B cell (primary cell): ENCODE measurements around the gene FCER1G. TPM values are rescaled to one million over a fixed set of nuclear protein-coding genes. Genes with fewer than 3 reads are reported as not detected.
A peak's percentile ranks its signal among the peaks of the same experiment; 100 is the strongest.

Source experiments
- ATAC-seq: fragments of 200-7000 bp; cut with Tn5 transposase; one replicate; pipeline ENCODE4 v1.10.0; 2021; ENCODE audit warnings: low read depth, mild to moderate bottlenecking, moderate number of reproducible peaks, moderate library complexity
- CTCF ChIA-PET: fragments of 350-600 bp; sonication (Branson Sonifier 250); formaldehyde crosslinking; loops from one replicate; lab custom pipeline; 2021; ENCODE audit warnings: antibody characterized with exemption, inconsistent platforms; lab: Charles Lee
- POLR2A ChIA-PET: fragments of 350-600 bp; sonication (Branson Sonifier 250); formaldehyde crosslinking; loops from one replicate; lab custom pipeline; 2021; ENCODE audit warnings: antibody characterized with exemption; lab: Charles Lee
- DNase-seq: peaks from one replicate; pipeline ENCODE4 v3.0.0; 2013
- H2AFZ ChIP-seq: 2 replicates; pipeline ENCODE4 v1.6.1; 2012; ENCODE audit warnings: mild to moderate bottlenecking, low read depth, low read length; ENCODE audit not compliant: insufficient read depth, poor library complexity, severe bottlenecking
- H3K27ac ChIP-seq, 2 donors: 1 replicate in 1 of 2; 2 replicates in 1 of 2; pipeline ENCODE4 v1.5.1; 2012 to 2013; ENCODE audit warnings: low read length in 2 of 2, mild to moderate bottlenecking in 2 of 2, moderate library complexity in 1 of 2
- H3K27me3 ChIP-seq, 4 experiments: fragments of 200-600 bp in 1 of 4; sonication (generic) in 1 of 4; replicated peaks in 1 of 4; 1 replicate in 2 of 4; 2 replicates in 2 of 4; pipeline versions ENCODE4 v1.6.1 to v1.7.0; 2013 to 2016; ENCODE audit warnings: low read length in 3 of 4, mild to moderate bottlenecking in 2 of 4, mixed read lengths in 1 of 4, moderate library complexity in 1 of 4; ENCODE audit not compliant: insufficient read depth in 4 of 4, control insufficient read depth in 3 of 4; ENCODE audit errors: control extremely low read depth in 1 of 4
- H3K36me3 ChIP-seq, 2 experiments: replicated peaks in 1 of 2; 1 replicate in 1 of 2; 2 replicates in 1 of 2; pipeline versions ENCODE4 v1.6.1 to v1.7.1; 2013; ENCODE audit warnings: low read length in 1 of 2; ENCODE audit not compliant: insufficient read depth in 2 of 2, control insufficient read depth in 1 of 2; ENCODE audit errors: control extremely low read depth in 1 of 2, extremely low read depth in 1 of 2
- H3K4me1 ChIP-seq, 2 donors: fragments of 200-600 bp in 1 of 2; sonication (generic) in 1 of 2; 1 replicate in 1 of 2; 2 replicates in 1 of 2; pipeline versions ENCODE4 v1.5.1 to v1.6.1; 2013 to 2017; ENCODE audit warnings: low read length in 2 of 2; ENCODE audit not compliant: control insufficient read depth in 2 of 2, insufficient read depth in 2 of 2
- H3K4me2 ChIP-seq: replicated peaks from 2 replicates; pipeline ENCODE3; 2012; ENCODE audit warnings: mild to moderate bottlenecking, low read depth, low read length; ENCODE audit not compliant: poor library complexity, severe bottlenecking
- H3K4me3 ChIP-seq, 5 experiments: fragments of 200-600 bp in 1 of 5; sonication (generic) in 1 of 5; 1 replicate in 3 of 5; 2 replicates in 2 of 5; pipeline versions ENCODE4 v1.5.1 to v1.7.0; 2011 to 2016; ENCODE audit warnings: low read length in 4 of 5, mild to moderate bottlenecking in 4 of 5, low read depth in 2 of 5, control low read depth in 1 of 5, moderate library complexity in 1 of 5; ENCODE audit not compliant: insufficient read depth in 1 of 5; ENCODE audit errors: control extremely low read depth in 1 of 5, extremely low read depth in 1 of 5
- H3K79me2 ChIP-seq: fragments of 200-600 bp; sonication (generic); one replicate; pipeline ENCODE4 v1.6.0; 2016; ENCODE audit warnings: low read length; ENCODE audit not compliant: control insufficient read depth, insufficient read depth
- H3K9ac ChIP-seq: fragments of 200-600 bp; sonication (generic); 2 replicates; pipeline ENCODE4 v1.6.1; 2017; ENCODE audit warnings: mild to moderate bottlenecking, low read length, moderate library complexity
- H3K9me3 ChIP-seq, 3 donors: one replicate each; pipeline versions ENCODE4 v1.6.1 to v1.7.1; 2013; ENCODE audit warnings: low read length in 2 of 3; ENCODE audit not compliant: control insufficient read depth in 2 of 3, insufficient read depth in 1 of 3; ENCODE audit errors: control extremely low read depth in 1 of 3
- H4K20me1 ChIP-seq: 2 replicates; pipeline ENCODE4 v1.6.0; 2012; ENCODE audit warnings: mild to moderate bottlenecking, low read length; ENCODE audit not compliant: insufficient read depth, control insufficient read depth, poor library complexity, severe bottlenecking
- H3K27ac Mint-ChIP-seq: one replicate; pipeline ENCODE4 v1.8.0; 2021; ENCODE audit warnings: mixed read lengths
- H3K27me3 Mint-ChIP-seq: one replicate; pipeline ENCODE4 v1.8.0; 2021; ENCODE audit warnings: mixed read lengths
- H3K4me1 Mint-ChIP-seq: one replicate; pipeline ENCODE4 v1.8.0; 2021; ENCODE audit warnings: mixed read lengths
- H3K4me3 Mint-ChIP-seq: one replicate; pipeline ENCODE4 v1.8.0; 2021; ENCODE audit warnings: mixed read lengths
- H3K9me3 Mint-ChIP-seq: one replicate; pipeline ENCODE4 v1.8.0; 2022; ENCODE audit warnings: mixed read lengths; ENCODE audit not compliant: insufficient read depth
- EZH2 ChIP-seq: IDR thresholded peaks from 2 replicates; pipeline ENCODE4 v1.6.1; 2012; ENCODE audit warnings: borderline replicate concordance, low read depth, mild to moderate bottlenecking, moderate library complexity, low read length; ENCODE audit not compliant: insufficient read depth, poor library complexity, severe bottlenecking
- WGBS: methylation state at CpG from one replicate; pipeline ENCODE4 v1.1.5; 2013; ENCODE audit warnings: missing lambda C conversion rate; ENCODE audit not compliant: insufficient coverage; 5-methylcytosine and 5-hydroxymethylcytosine counted together
- intact Hi-C: fragments of 100-400 bp; cut with micrococcal nuclease; formaldehyde crosslinking; loops from one replicate; pipeline ENCODE4 v1.10.0; 2022
- polyA plus RNA-seq: library from polyadenylated mRNA; depleted of rRNA; stranded (reverse); fragments of >200 nt; gene quantifications from 2 replicates; pipeline ENCODE4 v1.2.3, GENCODE V29; 2012
- total RNA-seq, 2 donors: library from RNA; stranded (reverse); fragments of 120-200 nt in 1 of 2; gene quantifications; 1 replicate in 1 of 2; 2 replicates in 1 of 2; pipeline versions ENCODE4 v1.2.3 to v1.2.4, GENCODE V29; 2013 to 2022
- TF ChIP-seq, protein P1 (sequence below): fragments of 200-600 bp; IDR thresholded peaks from one replicate; pipeline ENCODE4 v1.8.0; 2022; ENCODE audit warnings: antibody characterized with exemption, mild to moderate bottlenecking

The FCER1G gene
- total and polyA plus RNA-seq, 2 donors (not counting 1 experiment from before 2014, with no cell fraction given), result 0.76 to 13.6 TPM

DNA sequence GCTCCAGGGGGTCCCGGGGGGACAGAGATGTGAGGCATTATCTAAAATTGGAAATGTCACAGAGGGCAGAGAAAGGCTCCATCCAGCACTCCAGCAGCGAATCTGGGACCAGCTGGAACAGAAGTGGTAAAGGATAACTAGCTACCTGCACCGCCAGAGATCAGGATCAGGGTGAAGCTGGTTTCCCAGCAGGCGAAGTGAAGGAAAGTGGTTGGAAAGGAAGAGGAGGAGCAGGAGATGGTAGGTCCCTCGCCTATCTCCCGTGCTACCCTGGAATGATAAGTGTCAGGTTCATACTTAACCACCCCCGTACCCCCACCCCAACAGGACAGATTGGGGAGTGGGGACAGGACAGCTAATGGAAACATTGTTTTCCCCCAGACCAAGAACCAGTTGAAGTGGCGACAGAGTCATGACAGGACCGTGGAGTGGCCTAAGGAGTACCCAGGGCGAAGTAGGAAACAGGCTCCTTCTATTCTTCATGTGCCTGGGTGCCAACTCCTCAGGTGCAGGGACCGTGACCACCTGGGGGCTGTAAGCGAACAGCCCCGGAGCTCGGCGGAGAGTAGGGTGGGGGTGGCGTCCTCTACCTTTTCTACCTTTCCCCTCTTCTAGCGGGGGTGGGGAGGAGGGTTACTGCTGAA is 38.5 kb upstream of the FCER1G start:
- Histone ChIP-seq H3K27ac (peak overlapping the region; percentile 76 to 81), H3K9ac (peak overlapping the region; percentile 83), H2AFZ (peak overlapping the region; percentile 96), H3K4me3 (peak overlapping the region; percentile 75 to 95 (median 90)), H3K9me3 (no peaks in the 10 kb centered on the region), H3K79me2 (peaks cover 33% of the 10 kb centered on the region), H3K4me2 (peak overlapping the region; percentile 82), H3K4me1 (peaks cover 29 to 45% of the 10 kb centered on the region in 2 donors), H3K36me3 (peaks cover 3 to 43% of the 10 kb centered on the region in 2 experiments), H4K20me1 (peaks cover 14% of the 10 kb centered on the region), H3K27me3 (no peaks in the 10 kb centered on the region)
- 32% methylated on average over 9 of the region's 17 CpGs for WGBS
- POLR2A ChIA-PET, result interaction anchor here (0.7 to 2.3 kb wide), 6 partner anchors 10 to 49 kb away, joined by 3 to 10 read pairs (median 6); partner anchors contain the start of genes NDUFS2, PPOX and TOMM40L
- no peak for ATAC-seq
- H3K27ac Mint-ChIP-seq, result peak overlapping the region; percentile 100
- DNase-seq, result no peak
- CTCF ChIA-PET, result interaction anchor here (0.6 to 3.3 kb wide), 5 partner anchors 10 to 78 kb away, joined by 3 to 24 read pairs (median 4); partner anchors contain the start of genes KLHDC9, PPOX and TOMM40L
- peaks cover 58% of the 10 kb centered on the region for H3K4me1 Mint-ChIP-seq
- intact Hi-C loops, result loop anchor here (1.0 kb wide), 4 partner anchors 9 to 26 kb away; partner anchors contain the start of genes NDUFS2, PPOX and USP21
- TF ChIP-seq EZH2, result no peak
- no peaks in the 10 kb centered on the region for H3K27me3 Mint-ChIP-seq
- H3K9me3 Mint-ChIP-seq, result no peaks in the 10 kb centered on the region
- peak overlapping the region; percentile 99 for H3K4me3 Mint-ChIP-seq

DNA sequence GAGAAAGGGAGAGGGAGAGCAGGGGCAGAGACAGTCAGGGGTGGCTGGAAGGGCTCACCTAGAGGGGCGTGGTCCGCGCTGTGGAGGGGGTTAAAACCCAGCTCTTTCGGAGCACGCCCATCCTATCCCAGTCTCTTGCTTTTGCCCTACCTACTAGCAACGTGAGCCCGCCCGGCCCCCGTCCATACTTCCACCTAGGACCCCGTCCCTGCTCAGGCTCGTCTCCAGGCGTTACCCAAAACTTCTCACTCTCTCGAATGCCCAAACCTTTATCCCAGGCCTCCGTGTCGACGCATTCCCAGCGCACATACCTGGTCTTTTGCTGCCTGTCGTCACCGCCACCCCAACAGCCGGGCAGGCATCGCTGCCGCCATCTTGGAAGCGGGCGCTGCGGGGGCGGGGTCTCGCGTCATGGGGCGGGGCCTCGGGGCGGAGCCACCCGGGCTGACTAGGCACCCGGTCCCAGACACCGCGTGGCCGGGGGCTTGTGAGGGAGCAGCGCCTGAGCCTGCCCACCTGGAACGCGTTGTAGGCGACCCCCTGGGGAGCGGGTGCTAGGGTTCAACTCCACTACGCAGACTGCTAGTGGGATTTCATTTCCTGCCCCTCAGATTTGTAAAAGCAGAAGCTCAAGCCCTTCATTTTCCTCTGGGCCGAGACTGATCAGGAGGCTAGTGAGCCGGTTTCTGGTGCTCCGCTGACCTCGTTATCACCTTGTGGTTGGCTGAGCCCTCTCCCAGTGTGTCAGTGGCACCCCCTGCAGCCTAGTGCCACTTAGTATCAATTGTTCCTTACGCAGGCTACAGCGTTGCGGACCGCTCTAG is 37.8 kb upstream of the FCER1G start, which contains the start of gene B4GALT3:
TSS of gene B4GALT3 (minus strand) at position 396 of the 824 bp plus-strand sequence. CDS start 1,447 bp downstream, outside the sequence.
- WGBS, result 5% methylated on average over 46 of the region's 50 CpGs
- peak within 1 kb of the TSS; percentile 83 for H3K9ac ChIP-seq
- peak within 1 kb of the TSS; percentile 99 for H3K4me3 Mint-ChIP-seq
- POLR2A ChIA-PET, result interaction anchor here (0.6 to 2.3 kb wide), 6 partner anchors 11 to 48 kb away, joined by 4 to 10 read pairs (median 6); partner anchors contain the start of genes APOA2, NDUFS2, PPOX and TOMM40L
- peak; percentile 92 for DNase-seq
- H3K4me3 ChIP-seq, result peak within 1 kb of the TSS; percentile 75 to 95 (median 90)
- CTCF ChIA-PET, result interaction anchor here (0.6 to 3.3 kb wide), 5 partner anchors 11 to 79 kb away, joined by 3 to 24 read pairs (median 4); partner anchors contain the start of genes KLHDC9, PPOX and TOMM40L
- H4K20me1 ChIP-seq, result peaks cover 9% of the 10 kb centered on the region
- peak within 1 kb of the TSS; percentile 100 for H3K27ac Mint-ChIP-seq
- H3K27me3 Mint-ChIP-seq, result no peaks in the 10 kb centered on the region
- peak within 1 kb of the TSS; percentile 82 for H3K4me2 ChIP-seq
- H3K79me2 ChIP-seq, result peaks cover 33% of the 10 kb centered on the region
- peaks cover 3 to 37% of the 10 kb centered on the region in 2 experiments for H3K36me3 ChIP-seq
- peak within 1 kb of the TSS; percentile 76 to 81 for H3K27ac ChIP-seq
- no peaks in the 10 kb centered on the region for H3K9me3 Mint-ChIP-seq
- peak; percentile 92 for ATAC-seq
- peak within 1 kb of the TSS; percentile 96 for H2AFZ ChIP-seq
- peaks cover 64% of the 10 kb centered on the region for H3K4me1 Mint-ChIP-seq
- no peaks in the 10 kb centered on the region for H3K27me3 ChIP-seq
- peaks cover 36 to 52% of the 10 kb centered on the region in 2 donors for H3K4me1 ChIP-seq
- intact Hi-C loops, result loop anchor here (1.0 kb wide), 4 partner anchors 8 to 25 kb away; partner anchors contain the start of genes NDUFS2, PPOX and USP21
- no peaks in the 10 kb centered on the region for H3K9me3 ChIP-seq
- no peak for TF ChIP-seq EZH2
- TF ChIP-seq, protein P1, sequence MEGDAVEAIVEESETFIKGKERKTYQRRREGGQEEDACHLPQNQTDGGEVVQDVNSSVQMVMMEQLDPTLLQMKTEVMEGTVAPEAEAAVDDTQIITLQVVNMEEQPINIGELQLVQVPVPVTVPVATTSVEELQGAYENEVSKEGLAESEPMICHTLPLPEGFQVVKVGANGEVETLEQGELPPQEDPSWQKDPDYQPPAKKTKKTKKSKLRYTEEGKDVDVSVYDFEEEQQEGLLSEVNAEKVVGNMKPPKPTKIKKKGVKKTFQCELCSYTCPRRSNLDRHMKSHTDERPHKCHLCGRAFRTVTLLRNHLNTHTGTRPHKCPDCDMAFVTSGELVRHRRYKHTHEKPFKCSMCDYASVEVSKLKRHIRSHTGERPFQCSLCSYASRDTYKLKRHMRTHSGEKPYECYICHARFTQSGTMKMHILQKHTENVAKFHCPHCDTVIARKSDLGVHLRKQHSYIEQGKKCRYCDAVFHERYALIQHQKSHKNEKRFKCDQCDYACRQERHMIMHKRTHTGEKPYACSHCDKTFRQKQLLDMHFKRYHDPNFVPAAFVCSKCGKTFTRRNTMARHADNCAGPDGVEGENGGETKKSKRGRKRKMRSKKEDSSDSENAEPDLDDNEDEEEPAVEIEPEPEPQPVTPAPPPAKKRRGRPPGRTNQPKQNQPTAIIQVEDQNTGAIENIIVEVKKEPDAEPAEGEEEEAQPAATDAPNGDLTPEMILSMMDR, result no peak
